Naive thymus-derived CD4-positive, alpha-beta T cell (primary cell): ENCODE measurements around the gene SLC29A4. TPM values are rescaled to one million over a fixed set of nuclear protein-coding genes. Genes with fewer than 3 reads are reported as not detected.
"Not testable (repeated sequence)": the region's sequence is repeated elsewhere in the genome, so short reads cannot be mapped to it uniquely, and the experiment has no call there.

Source experiments
- ATAC-seq: fragments of 150-1000 bp; cut with Tn5 transposase; 2 replicates; pipeline ENCODE4 v1.10.0; 2021; ENCODE audit warnings: mild to moderate bottlenecking, moderate library complexity
- CTCF ChIA-PET: fragments of 350-600 bp; sonication (Branson Sonifier 250); formaldehyde crosslinking; loops from one replicate; lab custom pipeline; 2021; ENCODE audit warnings: antibody characterized with exemption; lab: Charles Lee
- POLR2A ChIA-PET: fragments of 350-600 bp; sonication (Branson Sonifier 250); formaldehyde crosslinking; loops from one replicate; lab custom pipeline; 2021; ENCODE audit warnings: antibody characterized with exemption, inconsistent platforms; lab: Charles Lee
- DNase-seq, 9 donors: peaks; one replicate each; pipeline versions ENCODE4 v3.0.0 to v3.0.0-alpha.2; 2020 to 2022; ENCODE audit warnings: mixed read lengths in 1 of 9
- H3K27ac ChIP-seq: one replicate; pipeline ENCODE4 v1.7.0; 2013; ENCODE audit warnings: mild to moderate bottlenecking, low read depth, low read length, moderate library complexity
- H3K27me3 ChIP-seq, 2 donors: one replicate each; pipeline ENCODE4 v1.7.0; 2013; ENCODE audit warnings: low read length in 2 of 2, mild to moderate bottlenecking in 2 of 2, moderate library complexity in 2 of 2; ENCODE audit not compliant: control insufficient read depth in 2 of 2, insufficient read depth in 2 of 2
- H3K36me3 ChIP-seq, 3 experiments: 1 replicate in 2 of 3; 2 replicates in 1 of 3; pipeline ENCODE4 v1.7.0; 2013; ENCODE audit warnings: low read length in 3 of 3, mild to moderate bottlenecking in 3 of 3, moderate library complexity in 1 of 3; ENCODE audit not compliant: insufficient read depth in 3 of 3, control insufficient read depth in 2 of 3
- H3K4me1 ChIP-seq, 2 donors: one replicate each; pipeline ENCODE4 v1.7.0; 2013; ENCODE audit warnings: low read length in 2 of 2, mild to moderate bottlenecking in 2 of 2, moderate library complexity in 1 of 2; ENCODE audit not compliant: control insufficient read depth in 2 of 2, insufficient read depth in 2 of 2
- H3K4me3 ChIP-seq: 2 replicates; pipeline ENCODE4 v1.7.0; 2013; ENCODE audit warnings: mild to moderate bottlenecking, low read length
- H3K9me3 ChIP-seq, 3 experiments: 1 replicate in 2 of 3; 2 replicates in 1 of 3; pipeline ENCODE4 v1.7.0; 2013; ENCODE audit warnings: low read length in 3 of 3; ENCODE audit not compliant: control insufficient read depth in 2 of 3
- H3K27ac Mint-ChIP-seq, 9 donors: one replicate each; pipeline ENCODE4 v1.8.0; 2020 to 2022; ENCODE audit warnings: mixed read lengths in 9 of 9, mild to moderate bottlenecking in 8 of 9, moderate library complexity in 5 of 9, inconsistent platforms in 2 of 9
- H3K27me3 Mint-ChIP-seq, 5 donors: one replicate each; pipeline ENCODE4 v1.8.0; 2021 to 2022; ENCODE audit warnings: mixed read lengths in 5 of 5, mild to moderate bottlenecking in 1 of 5
- H3K36me3 Mint-ChIP-seq, 5 donors: one replicate each; pipeline ENCODE4 v1.8.0; 2020 to 2022; ENCODE audit warnings: mixed read lengths in 5 of 5, mild to moderate bottlenecking in 3 of 5, inconsistent platforms in 1 of 5
- H3K4me1 Mint-ChIP-seq, 7 donors: one replicate each; pipeline ENCODE4 v1.8.0; 2020 to 2022; ENCODE audit warnings: mixed read lengths in 7 of 7, mild to moderate bottlenecking in 3 of 7, inconsistent platforms in 1 of 7
- H3K4me3 Mint-ChIP-seq, 10 donors: one replicate each; pipeline ENCODE4 v1.8.0; 2020 to 2022; ENCODE audit warnings: mild to moderate bottlenecking in 10 of 10, mixed read lengths in 10 of 10, moderate library complexity in 6 of 10, inconsistent platforms in 2 of 10
- H3K9me3 Mint-ChIP-seq, 11 donors: one replicate each; pipeline ENCODE4 v1.8.0; 2020 to 2022; ENCODE audit warnings: mixed read lengths in 11 of 11, mild to moderate bottlenecking in 4 of 11, inconsistent platforms in 1 of 11, moderate library complexity in 1 of 11
- intact Hi-C, 2 donors: fragments of 100-400 bp; cut with micrococcal nuclease; formaldehyde crosslinking; loops; one replicate each; pipeline ENCODE4 v1.15.1; 2023
- polyA plus RNA-seq, 2 donors: library from polyadenylated mRNA; unstranded; fragments of 300-500 nt; fragmentation: Illumina TruSeq; gene quantifications; one replicate each; pipeline ENCODE4 v1.2.3, GENCODE V29; 2021
- total RNA-seq, 6 experiments: library from RNA in 5 of 6; stranded (reverse) in 5 of 6; gene quantifications; 1 replicate in 5 of 6; 2 replicates in 1 of 6; pipeline ENCODE4 v1.2.3 and lab custom pipeline; 2021 to 2026

Gene SLC29A4
- total and polyA plus RNA-seq, 7 experiments from 2014 or later = 0.11 to 1.3 (median 0.35) TPM; not detected in 1

DNA sequence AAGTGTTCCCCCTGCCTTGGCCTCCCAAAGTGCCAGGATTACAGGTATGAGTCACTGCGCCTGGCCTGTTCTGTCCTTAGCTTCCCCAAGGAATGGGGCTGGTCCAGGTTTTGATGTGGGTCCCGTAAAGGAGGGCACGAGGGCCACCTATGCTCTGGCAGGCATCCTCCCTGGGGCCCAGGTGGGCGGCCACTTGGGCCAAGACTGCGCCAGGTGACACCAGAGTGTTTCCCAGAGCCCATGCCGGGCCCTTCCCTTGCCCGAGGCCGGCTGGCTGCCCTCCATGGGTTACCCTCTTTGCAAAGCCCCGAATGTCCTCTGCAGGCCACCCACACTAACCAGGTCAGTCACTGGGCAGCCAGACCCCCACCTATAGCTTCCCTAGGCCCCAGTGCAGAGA, 22.3 kb downstream of the SLC29A4 start:
- POLR2A ChIA-PET, H3K4me3 Mint-ChIP-seq, H3K9me3 ChIP-seq, H3K27me3 ChIP-seq, H3K27ac ChIP-seq, H3K4me3 ChIP-seq, H3K4me1 ChIP-seq, CTCF ChIA-PET, H3K27ac Mint-ChIP-seq, H3K9me3 Mint-ChIP-seq, H3K27me3 Mint-ChIP-seq, H3K36me3 Mint-ChIP-seq, H3K4me1 Mint-ChIP-seq, DNase-seq, intact Hi-C loops, ATAC-seq: not testable (repeated sequence)
- peaks cover 0 to 12% (median 0%) of the 10 kb centered on the region in 3 experiments for H3K36me3 ChIP-seq

DNA sequence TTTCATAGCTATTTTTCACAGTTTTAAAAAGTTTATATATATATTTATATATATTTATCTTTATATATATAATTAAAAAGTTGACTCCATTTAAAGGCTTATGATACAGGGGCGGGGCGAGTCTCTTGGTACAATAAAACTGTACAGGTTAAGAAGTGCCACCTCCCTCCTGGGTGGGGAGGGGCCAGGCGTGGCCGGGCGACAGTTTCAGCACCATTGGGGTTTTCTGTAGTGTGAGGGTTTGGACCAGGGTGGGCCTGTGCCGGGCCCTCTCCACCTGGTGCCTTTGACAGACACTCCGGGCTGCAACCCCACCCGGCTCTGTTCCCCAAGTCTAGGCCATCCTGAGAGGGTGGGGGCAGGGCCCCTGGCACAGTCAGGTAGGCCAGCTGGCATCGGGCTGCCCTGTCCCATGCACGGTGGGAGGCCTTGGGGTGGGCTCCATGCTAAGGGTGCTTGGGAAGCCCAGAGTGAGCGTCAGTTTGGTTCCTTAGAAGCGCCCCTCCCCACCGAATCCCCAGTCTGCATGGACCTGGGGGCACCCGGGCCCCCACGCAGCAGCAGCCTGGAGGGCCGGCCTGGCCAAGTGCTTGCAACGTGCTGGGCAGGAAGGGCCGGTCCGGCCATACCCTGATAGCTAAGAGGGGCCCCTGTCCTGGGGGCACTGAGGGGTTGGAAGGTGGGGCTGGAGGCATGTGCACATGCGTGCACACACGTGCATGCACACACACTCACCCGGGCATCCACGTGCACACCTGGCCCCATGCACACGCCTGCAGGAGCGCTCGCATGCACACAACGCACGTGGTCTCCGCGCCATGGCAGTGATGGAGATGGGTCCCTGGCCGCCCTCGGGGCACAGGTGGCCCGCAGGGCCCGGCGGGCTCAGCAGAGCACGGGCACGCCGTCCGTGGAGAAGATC, 24.7 kb downstream of the SLC29A4 start:
- H3K4me3 Mint-ChIP-seq, H3K4me1 Mint-ChIP-seq, H3K4me1 ChIP-seq, POLR2A ChIA-PET, H3K27me3 ChIP-seq, H3K9me3 Mint-ChIP-seq, CTCF ChIA-PET, H3K27ac ChIP-seq, H3K27me3 Mint-ChIP-seq, H3K4me3 ChIP-seq, H3K27ac Mint-ChIP-seq, ATAC-seq, intact Hi-C loops, H3K9me3 ChIP-seq, DNase-seq: not testable (repeated sequence)
- H3K36me3 Mint-ChIP-seq = peaks cover 9 to 17% (median 10%) of the 10 kb centered on the region in 5 donors
- peaks cover 0 to 24% (median 0%) of the 10 kb centered on the region in 3 experiments for H3K36me3 ChIP-seq

DNA sequence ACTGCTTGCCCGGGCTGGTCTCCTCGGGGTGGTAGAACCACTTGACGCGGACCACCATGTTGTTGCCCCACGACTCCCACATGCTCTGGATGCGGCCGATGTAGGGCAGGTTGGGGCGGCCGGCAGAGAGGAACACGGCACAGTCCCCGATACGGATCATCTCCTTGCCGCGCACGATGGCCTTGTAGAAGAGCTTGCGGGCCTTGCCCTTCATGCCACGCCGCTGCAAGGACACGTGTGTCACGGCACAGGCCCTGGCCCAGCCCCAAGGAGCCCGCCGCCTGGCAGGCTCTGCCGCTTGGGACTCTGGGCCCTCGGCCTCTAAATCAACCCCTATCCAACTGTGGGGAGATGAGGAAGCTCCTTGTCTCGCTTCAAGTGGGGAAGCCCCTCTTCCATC, 26.4 kb downstream of the SLC29A4 start:
- peaks cover 0 to 1% (median 0%) of the 10 kb centered on the region in 7 donors for H3K4me1 Mint-ChIP-seq
- Histone ChIP-seq H3K9me3 (no peaks in the 10 kb centered on the region), H3K36me3 (peaks cover 0 to 27% (median 0%) of the 10 kb centered on the region in 3 experiments), H3K4me1 (no peaks in the 10 kb centered on the region), H3K27ac (no peak overlapping the region), H3K4me3 (no peak overlapping the region), H3K27me3 (no peaks in the 10 kb centered on the region)
- H3K27ac Mint-ChIP-seq = no peak overlapping the region
- DNase-seq (no peak), ATAC-seq (no peak)
- no peaks in the 10 kb centered on the region for H3K27me3 Mint-ChIP-seq
- peaks cover 0 to 1% (median 0%) of the 10 kb centered on the region in 11 donors for H3K9me3 Mint-ChIP-seq
- intact Hi-C loops = no loop called here
- ChIA-PET CTCF (no interaction called here), POLR2A (no interaction called here)
- H3K36me3 Mint-ChIP-seq = peaks cover 9 to 17% (median 10%) of the 10 kb centered on the region in 5 donors
- H3K4me3 Mint-ChIP-seq = no peak overlapping the region

DNA sequence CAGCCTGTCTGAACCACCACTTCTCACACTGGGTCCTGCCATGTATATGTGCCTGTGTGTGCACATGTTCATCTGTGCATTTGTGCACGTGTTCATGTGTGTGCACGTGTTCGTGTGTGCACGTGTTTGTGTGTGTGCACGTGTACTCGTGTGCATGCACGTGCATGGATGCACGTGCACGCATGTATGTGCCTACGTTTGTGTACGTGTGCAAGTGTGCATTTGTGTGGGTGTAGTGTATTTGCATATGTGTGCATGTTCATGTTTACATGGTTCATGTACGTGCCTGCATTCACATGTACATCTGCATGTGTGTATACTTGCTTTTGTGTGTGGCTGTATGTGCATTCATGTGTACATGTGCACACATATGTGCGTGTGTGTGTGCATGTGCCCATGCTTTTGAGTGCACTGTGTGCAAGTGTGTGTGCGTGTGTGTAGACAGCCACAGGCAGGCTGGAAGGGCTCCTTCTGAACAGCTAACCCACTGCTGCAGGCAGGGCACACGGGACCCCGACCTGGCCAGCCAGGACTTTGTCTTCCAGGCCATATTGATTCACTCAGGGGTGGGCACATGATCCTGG, 28.2 kb downstream of the SLC29A4 start:
- Mint-ChIP-seq H3K9me3 (peaks cover 0 to 1% (median 0%) of the 10 kb centered on the region in 11 donors), H3K27ac (no peak overlapping the region), H3K4me1 (peaks cover 0 to 1% (median 0%) of the 10 kb centered on the region in 7 donors), H3K4me3 (no peak overlapping the region), H3K27me3 (no peaks in the 10 kb centered on the region), H3K36me3 (peaks cover 9 to 21% (median 10%) of the 10 kb centered on the region in 5 donors)
- ChIA-PET POLR2A (no interaction called here), CTCF (interaction anchor here (0.7 kb wide), 1 partner anchor 69 kb away, joined by 5 read pairs; no protein-coding TSS in a partner anchor)
- ATAC-seq (no peak), DNase-seq (no peak)
- intact Hi-C loops = no loop called here
- Histone ChIP-seq H3K9me3 (no peaks in the 10 kb centered on the region), H3K27ac (no peak overlapping the region), H3K4me1 (no peaks in the 10 kb centered on the region), H3K4me3 (no peak overlapping the region), H3K27me3 (no peaks in the 10 kb centered on the region), H3K36me3 (peaks cover 0 to 39% (median 0%) of the 10 kb centered on the region in 3 experiments)

DNA sequence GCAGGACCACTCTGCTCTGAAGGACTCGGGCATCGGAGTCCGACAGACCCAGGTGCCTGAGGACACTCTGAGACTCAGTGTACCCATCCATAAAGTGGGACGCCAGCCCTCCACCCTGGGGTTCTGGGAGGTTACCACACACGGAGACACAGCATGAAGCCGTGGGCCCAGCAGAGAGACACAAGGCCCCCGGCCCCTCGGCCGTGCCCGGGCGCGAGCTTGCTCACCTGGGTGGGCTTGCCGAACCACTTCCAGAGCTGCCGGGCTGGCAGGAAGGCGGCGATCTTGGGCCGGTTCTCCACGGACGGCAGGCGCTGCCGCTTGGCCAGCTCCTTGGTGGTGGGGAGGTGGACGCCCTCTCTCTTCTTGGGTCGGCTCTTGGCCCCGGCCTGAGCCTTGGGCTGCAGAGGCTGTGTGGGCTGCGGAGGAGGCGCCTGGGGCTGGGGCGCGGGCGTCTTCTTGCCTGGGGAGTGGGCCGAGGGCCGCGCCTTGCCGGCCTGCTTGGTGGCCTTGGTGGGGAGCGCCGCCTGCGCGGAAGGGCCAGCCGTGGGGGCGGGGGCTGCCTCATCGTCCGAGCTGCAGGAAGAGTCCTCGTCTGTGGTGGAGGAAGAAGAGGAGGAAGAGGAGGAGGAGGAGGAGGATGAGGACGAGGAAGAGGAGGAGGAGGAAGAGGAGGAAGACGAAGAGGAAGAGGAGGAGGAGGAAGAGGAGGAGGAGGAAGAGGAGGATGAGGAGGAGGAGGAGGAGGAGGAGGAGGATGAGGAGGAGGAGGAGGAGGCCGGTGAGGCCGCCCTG, 29.7 kb downstream of the SLC29A4 start:
- H3K4me1 ChIP-seq, H3K4me1 Mint-ChIP-seq, POLR2A ChIA-PET, H3K9me3 Mint-ChIP-seq, H3K27ac Mint-ChIP-seq, H3K27me3 ChIP-seq, H3K27me3 Mint-ChIP-seq, H3K9me3 ChIP-seq, H3K27ac ChIP-seq, intact Hi-C loops, ATAC-seq, H3K4me3 Mint-ChIP-seq, DNase-seq, H3K4me3 ChIP-seq: not testable (repeated sequence)
- H3K36me3 Mint-ChIP-seq = peaks cover 9 to 26% (median 15%) of the 10 kb centered on the region in 5 donors
- CTCF ChIA-PET = interaction anchor here (0.7 kb wide), 1 partner anchor 52 kb away, joined by 3 read pairs; no protein-coding TSS in a partner anchor
- H3K36me3 ChIP-seq = peaks cover 0 to 44% (median 0%) of the 10 kb centered on the region in 3 experiments

DNA sequence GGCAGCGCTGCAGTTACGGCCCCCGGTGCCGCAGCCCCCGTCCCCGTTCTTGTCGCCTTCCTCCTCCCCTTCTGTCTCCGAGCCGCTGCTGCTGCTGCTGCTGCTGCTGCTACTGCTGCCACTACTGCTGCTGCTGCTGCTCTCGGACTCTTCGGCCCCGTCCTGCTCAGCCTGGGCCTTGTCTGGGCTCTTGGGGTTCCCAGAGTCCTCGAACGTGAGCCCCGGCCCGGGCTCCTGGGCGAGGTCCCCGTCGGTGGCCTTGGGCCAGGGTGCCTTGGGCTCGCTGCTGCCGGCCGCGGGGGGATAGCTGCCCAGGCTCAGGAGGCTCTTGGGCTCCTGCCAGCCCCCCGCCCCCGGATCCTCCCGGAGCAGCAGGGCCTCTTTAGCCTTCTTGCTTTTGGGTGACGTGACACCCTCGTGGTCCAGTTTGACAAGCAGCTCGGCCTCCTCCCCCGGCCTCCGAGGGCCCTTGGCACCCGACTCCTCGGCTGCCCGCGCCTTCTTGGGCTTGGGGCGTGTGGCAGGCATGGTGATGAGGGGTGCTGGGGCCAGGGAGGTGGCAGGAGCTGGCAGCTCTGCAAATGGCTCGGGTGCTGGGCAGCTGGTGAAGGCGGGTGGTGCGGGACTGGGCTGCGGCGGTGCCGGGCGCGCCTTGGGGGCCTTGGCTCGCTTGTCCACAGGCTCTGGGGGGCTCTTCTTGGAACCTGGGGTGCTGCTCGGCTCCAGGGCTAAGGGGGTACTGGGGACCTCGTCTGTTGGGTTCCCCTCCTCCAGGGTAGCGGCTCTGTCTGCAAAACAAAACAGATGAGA, 30.5 kb downstream of the SLC29A4 start:
- H3K9me3 ChIP-seq, CTCF ChIA-PET, H3K4me1 Mint-ChIP-seq, DNase-seq, intact Hi-C loops, H3K9me3 Mint-ChIP-seq, H3K27ac Mint-ChIP-seq, H3K4me3 Mint-ChIP-seq, ATAC-seq, H3K27me3 Mint-ChIP-seq, POLR2A ChIA-PET, H3K27me3 ChIP-seq, H3K4me3 ChIP-seq, H3K27ac ChIP-seq, H3K4me1 ChIP-seq: not testable (repeated sequence)
- peaks cover 5 to 28% (median 16%) of the 10 kb centered on the region in 5 donors for H3K36me3 Mint-ChIP-seq
- peaks cover 0 to 36% (median 0%) of the 10 kb centered on the region in 3 experiments for H3K36me3 ChIP-seq
